Renal cortex interstitium (tissue), 11 donors: ENCODE data around the gene AKT3. TPM values are rescaled to one million over a fixed set of nuclear protein-coding genes. Genes with fewer than 3 reads are reported as not detected.
"Not testable (repeated sequence)": the region's sequence is repeated elsewhere in the genome, so short reads cannot be mapped to it uniquely, and the experiment has no call there.

ENCODE experiments used
- DNase-seq, 11 donors: peaks; one replicate each; pipeline ENCODE4 v3.0.0-alpha.2; 2013; ENCODE audit warnings: low read depth in 9 of 11, low spot score in 4 of 11; ENCODE audit errors: extremely low read depth in 1 of 11
- polyA plus RNA-seq, 3 donors: library from polyadenylated mRNA; unstranded; fragments of 120-200 nt; gene quantifications; one replicate each; pipeline ENCODE4 v1.2.1, GENCODE V29; 2013; ENCODE audit not compliant: insufficient read length in 3 of 3

The AKT3 gene
- polyA plus RNA-seq, 3 donors, result 20.9 to 31.9 (median 24.4) TPM

DNA sequence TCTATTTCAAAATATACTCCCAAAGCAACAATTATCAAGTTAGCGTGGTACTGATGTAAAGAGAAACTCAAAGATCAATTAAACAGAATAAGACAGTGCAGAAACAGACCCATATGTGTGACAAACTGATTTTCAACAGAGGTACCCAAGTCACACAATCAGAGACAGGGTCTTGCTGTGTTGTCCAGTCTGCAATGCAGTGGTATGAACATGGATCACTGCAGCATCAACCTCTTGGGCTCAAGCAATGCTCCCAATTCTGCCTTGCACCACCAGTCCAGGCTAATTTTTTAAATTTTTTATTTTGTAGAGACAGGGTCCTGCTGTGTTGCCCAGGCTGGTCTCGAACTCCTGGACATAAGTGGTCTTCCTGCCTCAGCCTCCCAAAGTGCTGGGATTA lies 255.6 kb downstream of the AKT3 start:
- DNase-seq, result no peak

- not testable (repeated sequence) for DNase-seq
Measured at GRCh38 chr1:243589286-243589685, 260.8 kb downstream of the AKT3 start.

DNA sequence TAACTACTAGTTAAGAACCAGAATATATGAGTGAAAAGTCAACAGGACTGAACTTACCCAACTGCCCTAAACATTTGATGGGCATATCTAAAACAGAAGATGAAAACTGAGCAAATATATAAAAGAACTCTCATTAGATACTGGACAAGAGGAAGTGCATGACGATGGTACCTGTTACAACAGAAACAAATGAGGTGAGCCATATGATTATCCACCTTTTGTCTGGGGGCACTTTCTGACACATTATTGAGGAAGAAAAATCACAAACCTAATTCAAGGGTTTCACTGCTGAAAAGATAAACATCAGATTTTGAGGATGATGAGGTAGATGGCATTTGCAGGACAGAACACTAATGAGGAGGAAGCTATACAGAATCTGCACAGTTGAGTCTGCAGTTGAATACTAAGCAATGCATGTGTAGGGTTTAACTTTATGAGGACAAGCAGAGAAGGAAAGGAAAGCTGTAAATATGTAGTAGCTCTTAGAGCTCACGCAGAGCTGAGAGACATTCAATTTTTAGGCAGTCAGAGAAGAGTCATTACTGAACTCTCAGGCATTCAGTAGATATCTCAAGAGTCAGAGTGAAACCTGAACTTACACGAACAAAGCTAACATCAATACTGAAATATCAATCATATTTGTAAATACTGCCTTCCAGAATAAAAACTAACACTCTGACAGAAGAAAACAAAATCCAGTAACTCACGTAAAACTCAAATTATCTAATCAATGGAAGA lies 262.1 kb downstream of the AKT3 start:
- no peak for DNase-seq

DNA sequence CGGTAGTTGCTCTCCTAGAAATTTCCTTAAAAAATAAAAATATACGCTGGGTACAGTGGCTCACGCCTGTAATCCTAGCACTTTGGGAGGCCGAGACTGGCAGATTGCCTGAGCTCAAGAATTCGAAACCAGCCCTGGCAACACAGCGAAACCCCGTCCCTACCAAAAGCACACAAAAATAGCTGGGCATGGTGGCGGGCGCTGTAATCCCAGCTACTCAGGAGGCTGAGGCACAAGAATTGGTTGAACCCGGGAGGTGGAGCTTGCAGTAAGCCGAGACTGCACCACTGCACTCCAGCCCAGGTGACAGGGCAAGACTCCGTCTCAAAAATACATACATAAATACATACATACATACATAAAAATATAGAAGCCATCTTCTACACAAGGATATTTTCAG lies 262.8 kb downstream of the AKT3 start:
- DNase-seq, result no peak

GRCh38 chr1:243585982-243586381 lies 264.1 kb downstream of the AKT3 start:
- no peak for DNase-seq

DNA sequence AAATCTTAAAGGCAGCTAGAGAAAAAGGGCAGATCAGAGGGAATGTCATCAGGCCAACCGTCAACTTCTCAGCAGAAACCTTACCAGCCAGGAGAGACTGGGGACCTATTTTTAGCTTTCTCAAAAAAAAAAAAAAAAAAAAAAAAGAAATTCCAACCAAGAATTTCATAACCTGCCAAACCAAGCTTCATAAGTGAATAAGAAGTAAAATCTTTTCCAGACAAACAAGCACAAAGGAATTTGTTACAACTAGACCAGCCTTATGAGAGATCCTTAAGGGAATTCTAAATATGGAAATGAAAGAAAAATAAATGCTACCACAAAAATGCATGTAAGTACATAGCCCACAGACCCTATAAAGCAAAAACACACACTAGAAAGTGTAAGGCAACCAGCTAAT lies 267.7 kb downstream of the AKT3 start:
- no peak for DNase-seq

DNA sequence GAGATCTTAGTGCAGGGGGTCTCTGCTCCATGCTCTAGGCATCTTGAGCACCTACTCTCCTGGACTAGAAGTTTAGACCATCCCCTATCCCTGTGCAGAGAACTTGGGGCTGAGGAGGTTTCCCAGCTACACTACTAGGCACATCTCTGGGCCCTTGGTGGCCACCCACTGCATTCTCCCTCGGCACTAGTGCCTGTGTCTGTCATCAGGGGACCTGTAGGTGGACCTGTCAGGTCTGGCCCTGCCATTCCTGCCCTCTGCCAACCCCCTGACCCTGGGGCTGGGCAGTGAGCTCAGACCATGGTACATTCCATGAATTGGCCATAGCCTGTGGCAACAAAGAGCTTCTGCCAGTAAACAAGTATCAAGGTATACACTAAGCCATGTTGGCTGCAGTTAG lies 269.1 kb downstream of the AKT3 start:
- no peak for DNase-seq

- no peak for DNase-seq
Measured at GRCh38 chr1:243580072-243580471, 270.0 kb downstream of the AKT3 start.

DNA sequence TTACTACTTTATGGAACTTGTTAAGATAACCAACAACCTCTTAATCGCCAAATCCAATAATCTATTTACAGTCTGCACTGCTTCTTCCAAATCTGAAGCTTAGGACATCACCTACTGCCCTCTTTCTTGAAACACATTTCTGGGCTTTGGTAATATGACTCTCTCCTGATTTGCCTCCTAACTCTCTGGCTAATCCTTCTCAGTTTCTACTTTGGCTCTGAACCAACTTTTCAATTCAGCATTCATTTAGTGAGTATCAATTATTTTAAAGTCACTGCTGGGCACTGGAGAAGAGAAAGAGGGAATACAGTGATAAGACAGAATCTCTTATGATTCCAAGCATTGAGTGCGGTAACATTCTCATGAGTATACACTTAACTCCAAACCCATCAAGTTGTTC lies 275.0 kb downstream of the AKT3 start:
- DNase-seq, result no peak

DNA sequence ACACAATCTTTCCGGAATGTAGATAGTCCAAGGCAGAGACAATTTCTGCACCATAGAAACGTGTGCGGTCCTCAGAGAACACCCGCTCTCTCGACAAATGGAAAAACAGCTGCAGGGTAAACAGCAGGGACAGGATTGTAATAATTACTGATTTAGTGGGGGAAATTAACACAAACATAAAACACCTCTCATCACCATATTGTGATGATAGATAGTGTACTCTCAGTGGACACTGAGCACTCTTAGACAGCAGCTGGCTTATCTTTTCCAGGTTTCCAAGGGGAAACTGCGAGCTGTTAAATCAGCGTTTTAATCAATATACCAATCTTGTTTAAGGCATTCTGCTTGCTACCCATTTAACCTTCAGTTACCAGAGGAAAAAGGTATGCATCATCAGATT lies 277.1 kb downstream of the AKT3 start:
- DNase-seq, result no peak

DNA sequence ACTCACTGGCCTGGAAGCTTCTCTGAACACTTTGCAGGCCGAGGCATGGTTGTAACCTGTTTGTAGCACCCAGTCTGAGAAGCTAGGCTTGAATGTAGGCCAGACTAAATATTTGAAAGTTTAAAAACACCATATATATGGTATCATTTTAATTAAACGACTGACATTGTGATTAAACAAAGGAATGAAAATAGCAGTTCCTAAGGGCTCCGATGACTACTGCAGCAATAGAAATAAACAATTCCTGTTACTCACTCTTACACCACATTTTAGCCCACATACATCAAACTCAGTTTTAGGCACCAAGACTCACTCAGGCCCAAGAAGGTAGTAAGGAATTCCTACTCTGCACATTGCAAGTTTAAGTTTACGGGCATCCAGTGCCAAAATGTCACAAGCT lies 281.2 kb downstream of the AKT3 start:
- DNase-seq, result no peak

DNA sequence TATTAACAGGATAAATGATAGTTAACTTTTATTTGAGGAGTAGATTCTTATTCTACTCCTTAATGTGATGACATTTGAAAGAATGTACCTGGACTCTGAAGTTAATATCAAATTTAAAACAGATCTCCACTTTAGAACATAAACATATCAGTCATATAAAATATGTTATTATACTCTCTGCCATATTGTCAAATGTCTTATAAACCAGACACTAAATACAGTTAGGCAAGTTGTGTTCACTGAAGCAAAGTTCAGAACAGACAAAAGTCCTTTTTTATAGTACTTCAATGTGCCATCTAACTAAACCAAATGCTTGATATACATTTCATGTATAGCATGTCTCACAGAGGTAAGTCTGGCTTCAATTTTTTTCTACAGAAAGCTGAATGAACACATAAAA lies 285.2 kb downstream of the AKT3 start:
- no peak for DNase-seq

DNA sequence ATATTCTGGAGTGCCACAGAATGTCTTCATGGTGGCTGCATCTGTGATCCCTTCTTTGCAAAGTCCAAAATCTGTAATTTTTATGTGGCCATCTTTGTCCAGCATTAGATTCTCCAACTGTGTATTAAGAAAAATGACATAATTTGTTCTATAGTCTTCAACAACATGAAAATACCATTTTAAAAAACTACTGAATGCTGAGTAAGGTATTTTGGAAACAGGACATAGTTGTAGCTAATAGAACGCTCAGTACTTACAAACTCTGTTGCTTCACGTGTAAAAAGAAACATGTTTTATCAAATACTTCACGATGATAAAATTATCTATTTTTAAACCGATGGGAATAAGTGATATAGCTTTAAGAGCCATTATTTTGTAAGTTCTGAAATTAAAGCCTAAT lies 286.3 kb downstream of the AKT3 start:
- DNase-seq, result no peak

GRCh38 chr1:243562473-243562872 lies 287.6 kb downstream of the AKT3 start:
- DNase-seq, result no peak

GRCh38 chr1:243561588-243562319 lies 288.3 kb downstream of the AKT3 start:
- DNase-seq, result no peak

DNA sequence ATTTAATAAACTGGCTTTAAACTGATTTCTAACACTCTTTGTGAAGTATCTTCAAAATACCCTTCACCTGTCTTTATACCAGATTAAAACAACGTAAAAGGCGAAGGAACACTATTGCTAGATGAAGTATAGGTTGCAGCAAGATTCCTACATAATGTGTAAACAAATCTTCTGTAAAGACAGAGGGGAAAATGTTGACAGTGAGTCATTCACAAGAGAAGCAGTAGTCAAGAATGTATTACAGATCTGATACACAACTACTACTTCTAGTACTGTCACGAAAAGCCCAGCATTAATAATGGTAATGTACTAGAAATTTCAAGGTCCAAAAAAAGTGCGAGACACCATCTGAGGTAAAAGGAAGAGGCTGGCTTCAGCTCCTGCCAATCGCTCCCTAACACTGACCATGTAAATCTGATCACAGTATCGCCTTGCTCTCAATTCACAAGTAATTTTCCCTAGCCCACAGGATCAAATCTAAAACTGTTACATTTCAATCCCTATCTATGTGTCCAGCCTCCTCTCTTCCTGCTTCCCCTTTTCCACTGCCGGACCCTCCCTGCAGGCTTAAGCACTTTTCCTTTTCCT lies 290.4 kb downstream of the AKT3 start:
- DNase-seq, result no peak

GRCh38 chr1:243558576-243558975 lies 291.5 kb downstream of the AKT3 start:
- DNase-seq, result no peak

DNA sequence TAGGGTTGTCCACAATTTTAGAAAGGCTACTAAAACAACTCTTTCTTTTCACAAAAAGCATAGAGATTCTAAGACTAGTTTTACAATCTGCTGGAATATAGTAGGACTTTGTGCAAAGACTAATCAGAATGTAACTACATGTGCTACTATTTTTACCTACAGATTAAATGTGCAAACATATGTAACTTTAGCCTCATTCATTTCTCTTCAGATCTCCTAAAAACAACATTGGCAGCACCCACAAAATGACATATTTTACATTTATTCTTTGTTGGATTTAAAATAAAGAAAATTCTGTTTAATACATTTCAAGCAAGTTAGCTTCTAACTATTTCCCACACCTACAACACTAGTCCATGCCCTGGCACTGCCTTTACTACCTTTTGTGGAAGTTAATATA lies 292.2 kb downstream of the AKT3 start:
- DNase-seq, result no peak

- DNase-seq, result no peak
Measured at GRCh38 chr1:243554686-243555085, 295.4 kb downstream of the AKT3 start.

- no peak for DNase-seq
Measured at GRCh38 chr1:243553090-243553489, 297.0 kb downstream of the AKT3 start.
